ENCODE data around the gene FCN3. TPM values are rescaled to one million over a fixed set of nuclear protein-coding genes. Genes with fewer than 3 reads are reported as not detected.

FCN3 gene
- total and polyA plus RNA-seq, 9 of the 15 experiments (the other 6 are each of a cell fraction or from before 2014, with no cell fraction given), result 0.49 TPM; not detected in 8

DNA sequence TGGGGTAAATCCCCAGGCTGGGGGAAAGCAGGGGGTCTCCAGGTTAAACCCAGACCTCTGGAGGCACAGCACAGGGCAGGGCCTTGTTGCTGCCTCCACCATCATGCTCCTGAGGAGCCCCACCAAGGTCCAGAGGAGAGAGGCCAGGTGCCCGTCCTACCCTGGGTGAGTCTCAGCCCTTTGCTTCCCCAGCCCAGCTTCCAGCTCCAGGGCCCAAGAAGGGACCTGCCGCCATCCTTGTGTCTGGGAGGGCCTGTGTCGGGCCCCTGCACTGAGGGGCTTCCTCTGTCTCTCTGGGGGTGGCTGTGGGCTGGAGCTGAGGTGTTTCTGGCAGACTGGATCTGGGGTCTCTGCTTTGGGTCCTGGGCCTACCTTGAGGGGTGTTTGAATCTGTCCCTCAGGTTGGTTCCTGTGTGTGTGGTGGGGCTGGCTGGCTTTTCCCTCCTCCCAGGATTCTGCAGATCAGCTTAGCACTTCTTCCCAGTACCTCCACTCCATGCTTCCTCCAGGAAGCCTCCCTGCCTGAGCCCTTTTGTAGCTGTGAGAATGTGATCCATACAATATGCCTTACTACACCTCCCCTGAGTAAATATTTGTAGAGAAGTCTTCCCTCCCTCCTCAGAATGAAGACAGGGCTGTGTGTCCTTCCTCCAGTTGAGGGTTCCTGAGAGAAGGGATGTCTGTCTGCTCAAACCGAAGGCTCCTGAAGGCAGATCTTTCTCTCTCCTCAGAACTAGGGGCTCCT, 24.0 kb upstream of the FCN3 start:
- ATAC-seq (no peak), FAIRE-seq (no peak), DNase-seq (ENCODE audit: extremely low read depth in 1 of 4, low spot score in 3 of 4) (no peak)
- POLR2A ChIA-PET, result interaction anchor here (0.6 to 1.5 kb wide), 10 partner anchors 12 to 297 kb away, joined by 3 to 5 read pairs (median 3); no protein-coding TSS in a partner anchor
- WGBS (ENCODE audit: insufficient coverage, low coverage, missing lambda C conversion rate), result 51% methylated on average over 4 of the region's 4 CpGs
- H3K4me1 ChIP-seq (replicated peaks in 1 of 2; ENCODE audit: control insufficient read depth in 2 of 2, insufficient read depth in 2 of 2, low read length in 2 of 2), result peaks cover 0 to 35% of the 10 kb centered on the region in 2 experiments; a peak in 3 of 5 replicates
- no peak overlapping the region for H3K4me2 ChIP-seq (ENCODE audit: insufficient read depth, low read length)
- BruUV-seq (replicated peaks), result no TSS peak
- H3K9me1 ChIP-seq (ENCODE audit: control insufficient read depth, insufficient read depth, low read length), result no peaks in the 10 kb centered on the region
- H3K79me2 ChIP-seq (ENCODE audit: control insufficient read depth, insufficient read depth, low read length), result 0 out of 3 replicates have a peak, but pooled peaks cover 1% of the 10 kb centered on the region
- H4K20me1 ChIP-seq (replicated peaks; ENCODE audit: control insufficient read depth, insufficient read depth, low read length), result no peaks in the 10 kb centered on the region
- peak overlapping the region in 1 of 2 experiments; percentile 32; a peak in 1 of 4 replicates for H3K9ac ChIP-seq (ENCODE audit: insufficient read depth in 1 of 2, low read depth in 2 of 2, low read length in 2 of 2)
- in situ Hi-C loops (cut with MboI) (loop anchor here (5.0 kb wide), 1 partner anchor 209 kb away; no protein-coding TSS in a partner anchor), intact Hi-C loops (cut with micrococcal nuclease) (loop anchor here (5.0 kb wide), 1 partner anchor 351 kb away; no protein-coding TSS in a partner anchor)
- H2AFZ ChIP-seq (ENCODE audit: low read depth, low read length), result no peak overlapping the region
- H3K27ac ChIP-seq (ENCODE audit: extremely low read depth, low read depth, low read length), result no peak overlapping the region
- no peaks in the 10 kb centered on the region for H3K9me3 ChIP-seq (replicated peaks; ENCODE audit: control insufficient read depth, insufficient read depth, low read depth, low read length)
- CTCF ChIA-PET (ENCODE audit: low intra/inter-chr PET ratio), result no interaction called here
- H3K4me3 ChIP-seq, result no peak overlapping the region
- TF ChIP-seq ZFP36 (IDR thresholded peaks at IDR 0.05; ENCODE audit: low read depth, low read length, partially characterized antibody) (peak; percentile 76), MED1 (CRISPR knock-in tag; IDR thresholded peaks at IDR 0.05; ENCODE audit: borderline replicate concordance) (0 out of 2 replicates have a peak, but pooled peaks have one; percentile 39), MECOM (CRISPR knock-in tag; IDR thresholded peaks at IDR 0.05) (no peak), RBM22 (IDR thresholded peaks at IDR 0.05; ENCODE audit: low read depth, low read length, poor library complexity, severe bottlenecking) (peak; percentile 48), POLR2G (IDR thresholded peaks at IDR 0.05; ENCODE audit: low read depth, low read length) (peak; percentile 68)
- no peaks in the 10 kb centered on the region for H3K27me3 ChIP-seq (ENCODE audit: control insufficient read depth in 2 of 2, insufficient read depth in 2 of 2, low read length in 2 of 2)
- H3K36me3 ChIP-seq (ENCODE audit: control insufficient read depth, insufficient read depth, low read length), result peaks cover 9% of the 10 kb centered on the region; the same call in 1 of the 3 replicates
